AG04449 (cell line): ENCODE results near the gene PDGFA.

Experiments
- CTCF ChIA-PET: fragments of 350-600 bp; formaldehyde crosslinking; extraction: SDS; loops from one replicate; lab custom pipeline; 2021; ENCODE audit warnings: antibody characterized with exemption; lab: Yijun Ruan, JAX
- POLR2A ChIA-PET: fragments of 400-600, 350-600 bp; formaldehyde crosslinking; extraction: SDS; loops from one replicate; lab custom pipeline; 2020; ENCODE audit warnings: antibody characterized with exemption, inconsistent platforms; lab: Yijun Ruan, JAX
- DNase-seq: peaks from one replicate; pipeline ENCODE4 v3.0.0-alpha.2; 2010; ENCODE audit warnings: low read depth, low spot score
- H3K4me3 ChIP-seq: 2 replicates; pipeline ENCODE4 v1.5.1; 2011; ENCODE audit warnings: low read depth, mild to moderate bottlenecking, control low read depth, low read length
- TF ChIP-seq, protein P1 (sequence below): IDR thresholded peaks from one replicate; pipeline ENCODE4 v1.5.1; 2011; ENCODE audit warnings: mild to moderate bottlenecking, moderate library complexity, low read length, control low read depth, inconsistent platforms; ENCODE audit not compliant: insufficient read depth; ENCODE audit errors: missing control alignments

Gene PDGFA

DNA sequence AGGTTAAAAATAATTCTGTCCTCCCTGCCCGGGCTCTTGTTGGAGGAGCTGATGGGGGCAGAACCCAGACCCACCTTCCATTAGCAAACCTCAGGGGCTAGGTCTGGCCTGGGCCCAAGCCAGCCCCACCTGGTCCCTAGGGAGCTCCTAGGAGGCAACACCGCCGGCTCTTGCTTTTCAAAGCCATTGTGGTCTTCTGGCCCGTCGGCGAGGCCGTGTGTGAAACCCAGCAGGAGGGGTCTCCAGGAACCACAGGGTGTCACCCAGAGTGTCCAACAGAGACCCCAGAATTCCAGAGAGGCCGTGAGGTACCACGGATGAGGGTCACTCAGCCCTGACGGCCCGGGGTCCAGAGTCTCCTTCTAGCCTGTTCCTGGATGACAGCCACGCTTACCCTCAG lies 16.6 kb upstream of the PDGFA start:
- no peak overlapping the region for H3K4me3 ChIP-seq
- no peak for DNase-seq
- TF ChIP-seq, protein P1, sequence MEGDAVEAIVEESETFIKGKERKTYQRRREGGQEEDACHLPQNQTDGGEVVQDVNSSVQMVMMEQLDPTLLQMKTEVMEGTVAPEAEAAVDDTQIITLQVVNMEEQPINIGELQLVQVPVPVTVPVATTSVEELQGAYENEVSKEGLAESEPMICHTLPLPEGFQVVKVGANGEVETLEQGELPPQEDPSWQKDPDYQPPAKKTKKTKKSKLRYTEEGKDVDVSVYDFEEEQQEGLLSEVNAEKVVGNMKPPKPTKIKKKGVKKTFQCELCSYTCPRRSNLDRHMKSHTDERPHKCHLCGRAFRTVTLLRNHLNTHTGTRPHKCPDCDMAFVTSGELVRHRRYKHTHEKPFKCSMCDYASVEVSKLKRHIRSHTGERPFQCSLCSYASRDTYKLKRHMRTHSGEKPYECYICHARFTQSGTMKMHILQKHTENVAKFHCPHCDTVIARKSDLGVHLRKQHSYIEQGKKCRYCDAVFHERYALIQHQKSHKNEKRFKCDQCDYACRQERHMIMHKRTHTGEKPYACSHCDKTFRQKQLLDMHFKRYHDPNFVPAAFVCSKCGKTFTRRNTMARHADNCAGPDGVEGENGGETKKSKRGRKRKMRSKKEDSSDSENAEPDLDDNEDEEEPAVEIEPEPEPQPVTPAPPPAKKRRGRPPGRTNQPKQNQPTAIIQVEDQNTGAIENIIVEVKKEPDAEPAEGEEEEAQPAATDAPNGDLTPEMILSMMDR = no peak
- CTCF ChIA-PET = interaction anchor here (1.9 kb wide), 1 partner anchor 10 kb away, joined by 6 read pairs; no protein-coding TSS in a partner anchor
- POLR2A ChIA-PET = no interaction called here

DNA sequence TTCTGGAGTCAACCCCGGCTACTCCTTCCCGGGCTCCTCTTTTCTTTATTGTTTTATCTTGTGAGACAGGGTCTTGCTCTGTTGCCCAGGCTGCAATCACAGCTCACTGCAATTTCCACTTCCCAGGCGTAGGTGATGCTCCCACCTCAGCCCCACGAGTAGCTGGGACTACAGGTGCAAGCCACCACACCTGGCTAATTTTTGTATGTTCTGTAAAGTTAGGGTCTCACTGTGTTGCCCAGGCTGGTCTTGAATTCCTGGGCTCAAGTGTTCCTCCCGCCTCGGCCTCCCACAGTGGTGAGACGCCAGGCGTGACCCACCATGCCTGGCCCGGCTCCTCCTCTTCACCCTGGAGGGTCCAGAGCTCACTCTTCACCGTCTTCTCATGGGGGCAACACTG lies 15.3 kb upstream of the PDGFA start:
- no peak for DNase-seq
- POLR2A ChIA-PET = no interaction called here
- no peak overlapping the region for H3K4me3 ChIP-seq
- TF ChIP-seq, protein P1 = no peak
- CTCF ChIA-PET = interaction anchor here (1.9 kb wide), 1 partner anchor 9 kb away, joined by 6 read pairs; no protein-coding TSS in a partner anchor

DNA sequence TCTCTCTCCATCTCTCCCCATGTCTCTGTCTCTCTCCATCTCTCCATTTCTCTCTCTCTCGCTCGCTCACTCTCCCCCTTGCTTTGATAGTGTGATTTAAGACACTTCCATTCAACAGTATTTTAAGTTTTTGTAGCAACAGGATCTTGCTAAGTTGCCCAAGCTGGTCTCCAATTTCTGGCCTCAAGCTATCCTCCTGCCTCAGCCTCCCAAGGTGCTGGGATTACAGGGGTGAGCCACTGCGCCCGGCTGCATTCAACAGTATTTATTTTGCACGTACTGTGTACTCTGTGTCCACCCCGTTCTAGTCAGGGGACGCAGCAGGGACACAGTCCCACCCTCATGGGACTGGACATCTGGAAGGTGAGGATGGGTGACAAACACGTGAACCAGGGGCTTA lies 14.4 kb upstream of the PDGFA start:
- CTCF ChIA-PET = interaction anchor here (0.8 kb wide), 1 partner anchor 13 kb away, joined by 4 read pairs; no protein-coding TSS in a partner anchor
- POLR2A ChIA-PET = no interaction called here
- DNase-seq = no peak
- TF ChIP-seq, protein P1 = no peak
- H3K4me3 ChIP-seq = no peak overlapping the region

DNA sequence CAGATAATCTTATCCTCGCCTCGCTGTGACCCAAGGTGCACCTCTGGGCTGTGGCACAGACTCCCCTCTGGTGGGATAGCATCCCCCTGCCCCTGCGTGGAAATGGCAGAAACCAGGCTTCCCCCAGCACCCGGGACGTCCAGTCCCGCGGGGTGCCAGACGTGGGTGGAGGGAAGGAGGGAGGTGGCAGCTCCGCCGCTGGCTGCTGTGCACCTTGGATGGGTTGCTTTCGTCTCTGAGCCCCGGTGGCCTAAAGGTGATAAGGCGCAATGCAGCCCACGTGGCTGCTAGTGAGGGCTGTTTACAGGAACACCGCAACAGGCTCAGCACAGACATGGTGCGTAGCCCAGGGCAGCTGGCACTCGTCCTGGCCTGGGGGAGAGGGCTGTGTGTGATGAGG lies 13.6 kb upstream of the PDGFA start:
- DNase-seq = no peak
- no peak overlapping the region for H3K4me3 ChIP-seq
- POLR2A ChIA-PET = no interaction called here
- CTCF ChIA-PET = interaction anchor here (0.6 to 0.8 kb wide), 2 partner anchors 9 to 12 kb away, joined by 3 read pairs; no protein-coding TSS in a partner anchor
- TF ChIP-seq, protein P1 = no peak

DNA sequence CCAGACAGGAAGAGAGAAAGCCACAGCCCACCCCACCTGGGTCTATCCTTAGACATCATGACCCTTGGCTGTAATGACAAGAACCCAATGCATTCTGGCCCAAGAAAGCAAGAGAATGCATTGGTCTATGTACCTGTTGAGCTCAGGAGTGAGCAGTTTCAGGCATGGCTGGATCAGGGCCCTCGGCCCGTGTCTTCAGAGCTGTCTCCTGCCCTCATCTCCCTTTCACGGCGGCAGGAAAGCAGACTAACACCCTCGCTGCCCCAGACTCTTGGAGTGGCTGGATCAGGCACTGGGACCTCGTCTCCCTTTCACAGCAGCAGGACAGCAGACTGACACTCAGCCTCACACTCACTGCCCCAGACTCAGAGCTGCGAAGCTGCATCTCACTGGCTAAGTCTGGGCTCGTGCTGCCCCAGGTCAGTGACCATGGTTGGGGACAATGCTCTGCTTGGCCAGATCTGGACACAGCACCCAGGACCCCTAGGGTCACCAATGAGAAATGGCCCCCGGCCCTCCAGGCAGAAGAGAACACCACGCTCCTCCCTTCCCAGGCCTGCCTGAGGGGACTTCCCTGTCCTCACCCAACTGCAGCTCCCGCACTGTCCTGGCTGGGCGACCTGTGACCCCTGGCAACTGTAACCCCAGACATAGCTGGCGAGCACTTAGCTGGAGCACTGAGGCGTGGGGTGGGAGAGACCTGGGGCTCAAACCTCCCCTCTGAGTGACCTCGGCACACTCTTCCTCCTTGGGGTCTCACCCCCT lies 12.9 kb upstream of the PDGFA start:
- POLR2A ChIA-PET = interaction anchor here (0.6 to 0.7 kb wide), 2 partner anchors 74 to 167 kb away, joined by 3 read pairs; no protein-coding TSS in a partner anchor
- no peak for DNase-seq
- TF ChIP-seq, protein P1 = no peak
- no peak overlapping the region for H3K4me3 ChIP-seq
- CTCF ChIA-PET = interaction anchor here (0.6 to 0.8 kb wide), 2 partner anchors 8 to 11 kb away, joined by 3 read pairs; no protein-coding TSS in a partner anchor

DNA sequence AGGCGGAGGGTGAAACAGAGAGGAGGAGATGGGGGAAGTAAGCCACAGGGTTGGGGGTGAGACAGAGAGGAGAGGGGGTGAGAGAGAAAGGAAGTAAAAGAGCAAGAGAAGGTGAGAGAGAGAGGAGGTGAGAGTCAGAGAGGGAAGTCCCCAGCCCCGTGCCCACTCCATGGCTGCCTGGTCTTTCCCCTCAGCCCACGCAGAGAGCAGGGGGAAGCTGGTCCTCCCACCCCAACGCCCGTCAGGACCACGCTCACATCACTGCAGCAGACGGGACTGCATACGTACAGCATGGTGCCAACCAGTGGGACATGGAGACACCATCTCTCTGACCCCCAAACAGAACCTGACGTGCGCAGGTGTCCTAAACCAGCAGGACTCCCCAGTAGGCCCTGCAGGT lies 12.1 kb upstream of the PDGFA start:
- H3K4me3 ChIP-seq = no peak overlapping the region
- no peak for DNase-seq
- CTCF ChIA-PET = no interaction called here
- TF ChIP-seq, protein P1 = no peak
- POLR2A ChIA-PET = no interaction called here
